ENCODE measurements around the gene GTF2A1L. TPM values are rescaled to one million over a fixed set of nuclear protein-coding genes. Genes with fewer than 3 reads are reported as not detected.

GTF2A1L gene
- total RNA-seq, 1 donor from 2014 or later, result 0.26 TPM

- FAIRE-seq (peak; percentile 68), DNase-seq (ENCODE audit: low read depth) (peak; percentile 70)
- H3K27me3 ChIP-seq (ENCODE audit: control insufficient read depth, insufficient read depth, low read length), result no peaks in the 10 kb centered on the region
- no peaks in the 10 kb centered on the region for H3K36me3 ChIP-seq (ENCODE audit: control insufficient read depth, insufficient read depth, low read length)
- TF ChIP-seq CTCF (IDR thresholded peaks at IDR 0.05; ENCODE audit: insufficient read depth, low read length, severe bottlenecking), result no peak
- no peak overlapping the region for H3K4me3 ChIP-seq (ENCODE audit: low read depth, low read length)
Measured at GRCh38 chr2:48707466-48707865, 89.8 kb downstream of the GTF2A1L start.

GRCh38 chr2:48709096-48710034 lies 91.7 kb downstream of the GTF2A1L start:
- TF ChIP-seq CTCF (IDR thresholded peaks at IDR 0.05; ENCODE audit: insufficient read depth, low read length, severe bottlenecking), result no peak
- no peaks in the 10 kb centered on the region for H3K27me3 ChIP-seq (ENCODE audit: control insufficient read depth, insufficient read depth, low read length)
- no peak for DNase-seq (ENCODE audit: low read depth)
- H3K36me3 ChIP-seq (ENCODE audit: control insufficient read depth, insufficient read depth, low read length), result no peaks in the 10 kb centered on the region
- FAIRE-seq, result peak; percentile 66
- H3K4me3 ChIP-seq (ENCODE audit: low read depth, low read length), result no peak overlapping the region

GRCh38 chr2:48711343-48711742 lies 93.7 kb downstream of the GTF2A1L start:
- peak; percentile 68 for DNase-seq (ENCODE audit: low read depth)
- TF ChIP-seq CTCF (IDR thresholded peaks at IDR 0.05; ENCODE audit: insufficient read depth, low read length, severe bottlenecking), result no peak
- no peak for FAIRE-seq
- no peak overlapping the region for H3K4me3 ChIP-seq (ENCODE audit: low read depth, low read length)
- H3K36me3 ChIP-seq (ENCODE audit: control insufficient read depth, insufficient read depth, low read length), result no peaks in the 10 kb centered on the region
- no peaks in the 10 kb centered on the region for H3K27me3 ChIP-seq (ENCODE audit: control insufficient read depth, insufficient read depth, low read length)

- H3K36me3 ChIP-seq (ENCODE audit: control insufficient read depth, insufficient read depth, low read length), result no peaks in the 10 kb centered on the region
- DNase-seq (ENCODE audit: low read depth), result peak; percentile 68
- H3K27me3 ChIP-seq (ENCODE audit: control insufficient read depth, insufficient read depth, low read length), result no peaks in the 10 kb centered on the region
- no peak overlapping the region for H3K4me3 ChIP-seq (ENCODE audit: low read depth, low read length)
- no peak for TF ChIP-seq CTCF (IDR thresholded peaks at IDR 0.05; ENCODE audit: insufficient read depth, low read length, severe bottlenecking)
- no peak for FAIRE-seq
Measured at GRCh38 chr2:48712151-48712550, 94.5 kb downstream of the GTF2A1L start.

GRCh38 chr2:48713647-48714046 lies 96.0 kb downstream of the GTF2A1L start:
- FAIRE-seq, result no peak
- H3K27me3 ChIP-seq (ENCODE audit: control insufficient read depth, insufficient read depth, low read length), result no peaks in the 10 kb centered on the region

More at GRCh38 chr2:48713647-48714046, 96.0 kb downstream of the GTF2A1L start:
- Histone ChIP-seq H3K4me3 (ENCODE audit: low read depth, low read length) (no peak overlapping the region), H3K36me3 (ENCODE audit: control insufficient read depth, insufficient read depth, low read length) (no peaks in the 10 kb centered on the region)
- DNase-seq (ENCODE audit: low read depth), result no peak
- no peak for TF ChIP-seq CTCF (IDR thresholded peaks at IDR 0.05; ENCODE audit: insufficient read depth, low read length, severe bottlenecking)
